Measurements from ENCODE around the gene HS2ST1.

DNA sequence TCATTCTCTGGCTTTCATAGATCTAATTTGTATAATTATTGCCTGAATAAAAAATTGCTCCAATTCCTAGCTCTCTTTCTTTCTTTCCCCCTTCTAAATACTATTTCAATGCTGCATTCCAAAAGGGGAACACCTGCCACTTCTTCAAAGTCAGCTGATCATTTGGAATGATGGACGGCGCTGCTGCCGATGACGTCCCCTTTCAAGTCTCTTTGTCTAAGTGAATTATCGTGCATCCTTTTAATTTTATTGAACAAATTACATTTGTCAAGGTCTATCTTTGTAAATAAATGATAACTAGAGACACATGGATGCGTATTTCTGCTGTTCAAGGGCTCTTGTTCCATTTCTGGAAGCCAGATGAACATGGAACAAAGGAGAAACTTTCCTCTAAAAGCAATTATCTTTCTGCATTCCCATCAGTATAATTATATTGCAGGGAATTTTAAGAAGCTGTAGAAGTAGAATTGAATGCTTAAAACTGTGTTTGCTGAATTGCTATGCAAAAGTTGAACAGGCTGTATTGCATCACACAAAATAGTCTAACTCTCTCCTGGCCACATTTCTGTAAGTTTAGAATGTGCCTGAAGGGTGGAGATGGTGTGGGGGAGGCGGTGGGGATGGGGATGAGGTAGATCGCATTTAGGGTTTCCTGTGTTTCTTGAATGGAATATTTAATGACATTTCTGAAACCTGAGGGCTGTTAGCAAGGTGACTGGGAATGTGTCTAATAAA is 222.3 kb downstream of the HS2ST1 start:
- TF ChIP-seq, protein P1, sequence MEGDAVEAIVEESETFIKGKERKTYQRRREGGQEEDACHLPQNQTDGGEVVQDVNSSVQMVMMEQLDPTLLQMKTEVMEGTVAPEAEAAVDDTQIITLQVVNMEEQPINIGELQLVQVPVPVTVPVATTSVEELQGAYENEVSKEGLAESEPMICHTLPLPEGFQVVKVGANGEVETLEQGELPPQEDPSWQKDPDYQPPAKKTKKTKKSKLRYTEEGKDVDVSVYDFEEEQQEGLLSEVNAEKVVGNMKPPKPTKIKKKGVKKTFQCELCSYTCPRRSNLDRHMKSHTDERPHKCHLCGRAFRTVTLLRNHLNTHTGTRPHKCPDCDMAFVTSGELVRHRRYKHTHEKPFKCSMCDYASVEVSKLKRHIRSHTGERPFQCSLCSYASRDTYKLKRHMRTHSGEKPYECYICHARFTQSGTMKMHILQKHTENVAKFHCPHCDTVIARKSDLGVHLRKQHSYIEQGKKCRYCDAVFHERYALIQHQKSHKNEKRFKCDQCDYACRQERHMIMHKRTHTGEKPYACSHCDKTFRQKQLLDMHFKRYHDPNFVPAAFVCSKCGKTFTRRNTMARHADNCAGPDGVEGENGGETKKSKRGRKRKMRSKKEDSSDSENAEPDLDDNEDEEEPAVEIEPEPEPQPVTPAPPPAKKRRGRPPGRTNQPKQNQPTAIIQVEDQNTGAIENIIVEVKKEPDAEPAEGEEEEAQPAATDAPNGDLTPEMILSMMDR (IDR thresholded peaks at IDR 0.05): no peak
- no peak for TF ChIP-seq POLR2A (IDR thresholded peaks at IDR 0.05)

All from thyroid gland (tissue), 4 donors.